Measurements from ENCODE around the gene UTY. TPM values are rescaled to one million over a fixed set of nuclear protein-coding genes. Genes with fewer than 3 reads are reported as not detected.

UTY gene
- total and polyA plus RNA-seq, 2 of the 13 experiments (the other 11 are each of a cell fraction or from before 2014, with no cell fraction given) = not detected

DNA sequence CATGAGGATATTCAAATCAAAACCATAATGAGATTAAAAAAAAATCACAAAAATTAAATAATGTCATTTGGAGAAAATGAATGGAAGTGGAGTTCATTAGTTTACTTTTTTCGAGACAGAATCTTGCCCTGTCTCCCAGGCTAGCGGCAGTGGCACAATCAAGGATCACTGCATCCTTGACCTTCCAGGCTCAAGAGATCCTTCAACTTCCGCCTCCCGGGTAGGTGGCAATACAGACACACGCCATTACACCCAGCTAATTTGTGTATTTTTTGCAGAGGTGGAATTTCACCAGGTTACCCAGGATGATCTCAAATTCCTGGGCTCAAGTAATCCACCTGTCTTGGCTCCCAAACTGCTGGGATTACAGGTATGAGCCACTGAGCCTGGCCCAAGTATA lies 236.1 kb downstream of the UTY start (continued):
- no peak for TF ChIP-seq DNMT3B (CRISPR knock-in tag; conservative IDR thresholded peaks at IDR 0.05)
- TF ChIP-seq ZNF24 (IDR thresholded peaks at IDR 0.05) = no peak

DNA sequence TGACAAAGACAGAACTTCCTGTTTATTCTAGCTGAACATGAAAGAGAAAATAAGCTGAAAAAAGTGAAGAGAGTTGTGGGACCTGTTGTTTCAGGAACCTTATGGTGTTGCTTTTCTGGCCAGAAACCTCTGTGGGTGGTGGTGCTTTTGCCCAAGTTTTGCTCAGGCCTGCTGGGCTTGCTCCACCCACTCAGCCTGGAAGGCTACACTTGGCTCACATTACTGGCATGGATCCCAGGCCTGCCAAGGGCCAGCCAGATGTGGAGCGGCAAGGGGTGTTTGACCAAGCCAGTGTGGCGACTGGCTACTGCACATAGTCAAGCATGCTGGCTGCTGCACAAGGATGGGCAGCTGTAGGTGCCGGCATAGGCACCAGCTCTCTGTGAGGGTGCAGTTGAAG lies 245.9 kb downstream of the UTY start:
- BruUV-seq (replicated peaks) = no TSS peak
- Histone ChIP-seq H3K79me2 (ENCODE audit: insufficient read depth, low read length) (no peaks in the 10 kb centered on the region), H3K36me3 (replicated peaks in 1 of 2; ENCODE audit: control insufficient read depth in 1 of 2, insufficient read depth in 2 of 2, low read length in 2 of 2) (no peaks in the 10 kb centered on the region), H3K27ac (ENCODE audit: extremely low read length, insufficient read depth, low read length) (no peak overlapping the region), H3K9me3 (ENCODE audit: low read length) (no peaks in the 10 kb centered on the region), H2AFZ (ENCODE audit: low read length) (no peak overlapping the region), H3K27me3 (ENCODE audit: control insufficient read depth in 1 of 2, insufficient read depth in 2 of 2, low read length in 2 of 2) (no peaks in the 10 kb centered on the region), H3K9ac (ENCODE audit: insufficient read depth, low read depth, low read length) (no peak overlapping the region), H4K20me1 (ENCODE audit: insufficient read depth, low read length) (no peaks in the 10 kb centered on the region), H3K4me3 (replicated peaks in 1 of 3; ENCODE audit: insufficient read depth in 1 of 3, low read depth in 2 of 3, low read length in 3 of 3) (no peak overlapping the region), H3K4me1 (ENCODE audit: insufficient read depth, low read length) (no peaks in the 10 kb centered on the region), H3K4me2 (ENCODE audit: low read depth, low read length) (no peak overlapping the region)
- ATAC-seq (no peak), FAIRE-seq (no peak), DNase-seq (ENCODE audit: low spot score) (no peak)
- CTCF ChIA-PET (ENCODE audit: low intra/inter-chr PET ratio, low total read pairs) = no interaction called here
- intact Hi-C loops (cut with micrococcal nuclease; ENCODE audit: unreplicated experiment) (no loop called here), in situ Hi-C loops (cut with HindIII; ENCODE audit: extremely low pct_ligation_motif_present, low pct_unique_long_range_greater_than_20kb) (no loop called here)
- no CpG with 5 or more reads among the region's 3 CpGs for WGBS (ENCODE audit: low lambda C conversion rate)
- POLR2A ChIA-PET = no interaction called here
- TF ChIP-seq NR2C2 (CRISPR knock-in tag; IDR thresholded peaks at IDR 0.05; ENCODE audit: borderline replicate concordance) (no peak), ZNF468 (CRISPR knock-in tag; IDR thresholded peaks at IDR 0.05) (no peak), HDAC2 (CRISPR knock-in tag; IDR thresholded peaks at IDR 0.05) (no peak), U2AF1 (optimal IDR thresholded peaks at IDR 0.05; ENCODE audit: low read depth, low read length) (no peak)
- TF ChIP-seq, protein P1, sequence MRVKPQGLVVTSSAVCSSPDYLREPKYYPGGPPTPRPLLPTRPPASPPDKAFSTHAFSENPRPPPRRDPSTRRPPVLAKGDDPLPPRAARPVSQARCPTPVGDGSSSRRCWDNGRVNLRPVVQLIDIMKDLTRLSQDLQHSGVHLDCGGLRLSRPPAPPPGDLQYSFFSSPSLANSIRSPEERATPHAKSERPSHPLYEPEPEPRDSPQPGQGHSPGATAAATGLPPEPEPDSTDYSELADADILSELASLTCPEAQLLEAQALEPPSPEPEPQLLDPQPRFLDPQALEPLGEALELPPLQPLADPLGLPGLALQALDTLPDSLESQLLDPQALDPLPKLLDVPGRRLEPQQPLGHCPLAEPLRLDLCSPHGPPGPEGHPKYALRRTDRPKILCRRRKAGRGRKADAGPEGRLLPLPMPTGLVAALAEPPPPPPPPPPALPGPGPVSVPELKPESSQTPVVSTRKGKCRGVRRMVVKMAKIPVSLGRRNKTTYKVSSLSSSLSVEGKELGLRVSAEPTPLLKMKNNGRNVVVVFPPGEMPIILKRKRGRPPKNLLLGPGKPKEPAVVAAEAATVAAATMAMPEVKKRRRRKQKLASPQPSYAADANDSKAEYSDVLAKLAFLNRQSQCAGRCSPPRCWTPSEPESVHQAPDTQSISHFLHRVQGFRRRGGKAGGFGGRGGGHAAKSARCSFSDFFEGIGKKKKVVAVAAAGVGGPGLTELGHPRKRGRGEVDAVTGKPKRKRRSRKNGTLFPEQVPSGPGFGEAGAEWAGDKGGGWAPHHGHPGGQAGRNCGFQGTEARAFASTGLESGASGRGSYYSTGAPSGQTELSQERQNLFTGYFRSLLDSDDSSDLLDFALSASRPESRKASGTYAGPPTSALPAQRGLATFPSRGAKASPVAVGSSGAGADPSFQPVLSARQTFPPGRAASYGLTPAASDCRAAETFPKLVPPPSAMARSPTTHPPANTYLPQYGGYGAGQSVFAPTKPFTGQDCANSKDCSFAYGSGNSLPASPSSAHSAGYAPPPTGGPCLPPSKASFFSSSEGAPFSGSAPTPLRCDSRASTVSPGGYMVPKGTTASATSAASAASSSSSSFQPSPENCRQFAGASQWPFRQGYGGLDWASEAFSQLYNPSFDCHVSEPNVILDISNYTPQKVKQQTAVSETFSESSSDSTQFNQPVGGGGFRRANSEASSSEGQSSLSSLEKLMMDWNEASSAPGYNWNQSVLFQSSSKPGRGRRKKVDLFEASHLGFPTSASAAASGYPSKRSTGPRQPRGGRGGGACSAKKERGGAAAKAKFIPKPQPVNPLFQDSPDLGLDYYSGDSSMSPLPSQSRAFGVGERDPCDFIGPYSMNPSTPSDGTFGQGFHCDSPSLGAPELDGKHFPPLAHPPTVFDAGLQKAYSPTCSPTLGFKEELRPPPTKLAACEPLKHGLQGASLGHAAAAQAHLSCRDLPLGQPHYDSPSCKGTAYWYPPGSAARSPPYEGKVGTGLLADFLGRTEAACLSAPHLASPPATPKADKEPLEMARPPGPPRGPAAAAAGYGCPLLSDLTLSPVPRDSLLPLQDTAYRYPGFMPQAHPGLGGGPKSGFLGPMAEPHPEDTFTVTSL (CRISPR knock-in tag; IDR thresholded peaks at IDR 0.05; ENCODE audit: borderline replicate concordance) = no peak
- TF ChIP-seq, protein P2, sequence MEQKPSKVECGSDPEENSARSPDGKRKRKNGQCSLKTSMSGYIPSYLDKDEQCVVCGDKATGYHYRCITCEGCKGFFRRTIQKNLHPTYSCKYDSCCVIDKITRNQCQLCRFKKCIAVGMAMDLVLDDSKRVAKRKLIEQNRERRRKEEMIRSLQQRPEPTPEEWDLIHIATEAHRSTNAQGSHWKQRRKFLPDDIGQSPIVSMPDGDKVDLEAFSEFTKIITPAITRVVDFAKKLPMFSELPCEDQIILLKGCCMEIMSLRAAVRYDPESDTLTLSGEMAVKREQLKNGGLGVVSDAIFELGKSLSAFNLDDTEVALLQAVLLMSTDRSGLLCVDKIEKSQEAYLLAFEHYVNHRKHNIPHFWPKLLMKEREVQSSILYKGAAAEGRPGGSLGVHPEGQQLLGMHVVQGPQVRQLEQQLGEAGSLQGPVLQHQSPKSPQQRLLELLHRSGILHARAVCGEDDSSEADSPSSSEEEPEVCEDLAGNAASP (CRISPR knock-in tag; IDR thresholded peaks at IDR 0.05; ENCODE audit: borderline replicate concordance) = no peak
- TF ChIP-seq, protein P3, sequence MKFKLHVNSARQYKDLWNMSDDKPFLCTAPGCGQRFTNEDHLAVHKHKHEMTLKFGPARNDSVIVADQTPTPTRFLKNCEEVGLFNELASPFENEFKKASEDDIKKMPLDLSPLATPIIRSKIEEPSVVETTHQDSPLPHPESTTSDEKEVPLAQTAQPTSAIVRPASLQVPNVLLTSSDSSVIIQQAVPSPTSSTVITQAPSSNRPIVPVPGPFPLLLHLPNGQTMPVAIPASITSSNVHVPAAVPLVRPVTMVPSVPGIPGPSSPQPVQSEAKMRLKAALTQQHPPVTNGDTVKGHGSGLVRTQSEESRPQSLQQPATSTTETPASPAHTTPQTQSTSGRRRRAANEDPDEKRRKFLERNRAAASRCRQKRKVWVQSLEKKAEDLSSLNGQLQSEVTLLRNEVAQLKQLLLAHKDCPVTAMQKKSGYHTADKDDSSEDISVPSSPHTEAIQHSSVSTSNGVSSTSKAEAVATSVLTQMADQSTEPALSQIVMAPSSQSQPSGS (CRISPR knock-in tag; IDR thresholded peaks at IDR 0.05) = no peak
- TF ChIP-seq, protein P4, sequence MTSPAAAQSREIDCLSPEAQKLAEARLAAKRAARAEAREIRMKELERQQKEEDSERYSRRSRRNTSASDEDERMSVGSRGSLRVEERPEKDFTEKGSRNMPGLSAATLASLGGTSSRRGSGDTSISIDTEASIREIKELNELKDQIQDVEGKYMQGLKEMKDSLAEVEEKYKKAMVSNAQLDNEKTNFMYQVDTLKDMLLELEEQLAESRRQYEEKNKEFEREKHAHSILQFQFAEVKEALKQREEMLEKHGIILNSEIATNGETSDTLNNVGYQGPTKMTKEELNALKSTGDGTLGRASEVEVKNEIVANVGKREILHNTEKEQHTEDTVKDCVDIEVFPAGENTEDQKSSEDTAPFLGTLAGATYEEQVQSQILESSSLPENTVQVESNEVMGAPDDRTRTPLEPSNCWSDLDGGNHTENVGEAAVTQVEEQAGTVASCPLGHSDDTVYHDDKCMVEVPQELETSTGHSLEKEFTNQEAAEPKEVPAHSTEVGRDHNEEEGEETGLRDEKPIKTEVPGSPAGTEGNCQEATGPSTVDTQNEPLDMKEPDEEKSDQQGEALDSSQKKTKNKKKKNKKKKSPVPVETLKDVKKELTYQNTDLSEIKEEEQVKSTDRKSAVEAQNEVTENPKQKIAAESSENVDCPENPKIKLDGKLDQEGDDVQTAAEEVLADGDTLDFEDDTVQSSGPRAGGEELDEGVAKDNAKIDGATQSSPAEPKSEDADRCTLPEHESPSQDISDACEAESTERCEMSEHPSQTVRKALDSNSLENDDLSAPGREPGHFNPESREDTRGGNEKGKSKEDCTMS (CRISPR knock-in tag; conservative IDR thresholded peaks at IDR 0.05) = no peak
- TF ChIP-seq, protein P5, sequence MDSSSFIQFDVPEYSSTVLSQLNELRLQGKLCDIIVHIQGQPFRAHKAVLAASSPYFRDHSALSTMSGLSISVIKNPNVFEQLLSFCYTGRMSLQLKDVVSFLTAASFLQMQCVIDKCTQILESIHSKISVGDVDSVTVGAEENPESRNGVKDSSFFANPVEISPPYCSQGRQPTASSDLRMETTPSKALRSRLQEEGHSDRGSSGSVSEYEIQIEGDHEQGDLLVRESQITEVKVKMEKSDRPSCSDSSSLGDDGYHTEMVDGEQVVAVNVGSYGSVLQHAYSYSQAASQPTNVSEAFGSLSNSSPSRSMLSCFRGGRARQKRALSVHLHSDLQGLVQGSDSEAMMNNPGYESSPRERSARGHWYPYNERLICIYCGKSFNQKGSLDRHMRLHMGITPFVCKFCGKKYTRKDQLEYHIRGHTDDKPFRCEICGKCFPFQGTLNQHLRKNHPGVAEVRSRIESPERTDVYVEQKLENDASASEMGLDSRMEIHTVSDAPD (CRISPR knock-in tag; IDR thresholded peaks at IDR 0.05) = no peak

Data from HepG2 (cell line).